Activated CD8-positive, alpha-beta memory T cell treated with anti-CD3 and anti-CD28 coated beads for 1 hour (primary cell): Measurements from ENCODE around the gene KLLN.
"Not testable (repeated sequence)": the region's sequence is repeated elsewhere in the genome, so short reads cannot be mapped to it uniquely, and the experiment has no call there.

Experiments used
- DNase-seq, 2 donors: peaks; one replicate each; pipeline ENCODE4 v3.0.0-alpha.2; 2020; ENCODE audit warnings: low read depth in 1 of 2; ENCODE audit errors: extremely low read depth in 1 of 2

Gene KLLN

DNA sequence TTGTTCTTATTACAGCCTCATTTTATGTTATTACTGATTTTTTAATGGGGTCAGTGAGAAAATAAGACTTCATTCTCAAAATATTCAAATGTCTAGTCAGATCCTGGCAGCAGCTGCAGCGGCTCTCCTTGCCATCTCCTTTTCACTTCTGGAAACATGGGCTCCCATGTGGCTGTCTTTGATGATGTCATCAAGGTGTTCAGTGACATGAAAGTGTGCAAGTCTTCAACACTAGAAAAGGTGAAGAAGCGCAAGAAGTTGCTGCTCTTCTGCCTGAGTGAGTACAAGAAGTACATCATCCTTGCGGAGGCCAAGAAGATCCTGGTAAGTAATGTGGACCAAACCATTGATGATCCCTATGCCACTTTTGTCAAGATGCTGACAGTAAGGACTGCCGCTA is 19.6 kb downstream of the KLLN start:
- no peak for DNase-seq

DNA sequence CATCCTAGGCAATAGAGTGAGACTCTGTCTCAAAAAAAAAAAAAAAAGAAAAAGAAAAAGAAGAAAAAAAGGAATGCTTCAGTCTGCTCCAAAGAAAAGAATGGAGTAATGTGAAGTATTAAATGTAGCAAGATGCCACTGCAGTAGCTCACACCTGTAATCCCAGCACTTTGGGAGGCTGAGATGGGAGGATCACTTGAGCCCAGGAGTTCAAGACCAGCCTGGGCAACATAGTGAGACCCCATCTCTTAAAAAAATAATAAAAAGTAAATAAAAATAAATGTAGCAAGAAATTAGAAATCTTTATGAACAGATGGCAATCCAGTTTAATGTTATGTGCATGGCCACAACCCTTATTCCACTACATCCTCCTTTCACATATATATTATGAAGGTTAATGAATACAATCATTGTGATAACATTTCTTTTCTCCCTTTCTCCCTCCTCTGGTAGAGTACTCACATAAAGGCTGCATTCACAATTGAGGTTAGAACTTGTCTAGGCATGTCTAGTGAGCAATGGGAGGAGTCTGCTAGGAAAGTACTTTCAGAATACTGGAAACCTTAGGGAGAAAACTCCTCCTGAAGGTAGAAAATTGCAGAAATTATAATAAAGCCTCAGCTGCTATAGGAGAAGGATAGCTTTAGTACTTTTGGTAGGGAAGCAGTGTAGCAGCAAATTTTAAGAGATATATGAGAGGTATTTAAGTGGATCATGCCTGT is 20.4 kb downstream of the KLLN start:
- no peak for DNase-seq

DNA sequence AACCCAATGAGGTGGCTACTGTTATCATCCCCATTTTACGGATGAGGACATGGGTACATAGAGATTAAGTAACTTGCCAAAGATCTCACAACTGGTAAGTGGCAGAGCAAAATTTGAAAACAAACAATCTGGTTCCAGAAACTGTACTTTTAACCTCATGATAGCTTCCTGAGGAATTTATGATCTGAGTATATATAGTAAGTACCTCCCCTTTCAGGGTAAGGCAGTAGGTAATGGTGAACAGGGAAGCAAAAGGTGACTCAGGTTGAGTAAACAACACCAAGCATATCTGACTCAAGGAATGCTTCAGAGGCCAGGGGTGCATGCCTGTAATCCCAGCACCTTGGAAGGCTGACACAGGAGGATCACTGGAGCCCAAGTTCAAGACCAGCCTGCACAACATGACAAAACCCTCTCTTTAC is 21.1 kb downstream of the KLLN start:
- DNase-seq, result no peak

- no peak for DNase-seq
Observed at GRCh38 chr10:87841186-87841585, 22.1 kb downstream of the KLLN start.

GRCh38 chr10:87838650-87839049 is 24.7 kb downstream of the KLLN start:
- no peak for DNase-seq

GRCh38 chr10:87837445-87837844 is 25.9 kb downstream of the KLLN start:
- DNase-seq, result no peak

GRCh38 chr10:87836098-87836497 is 27.2 kb downstream of the KLLN start:
- no peak for DNase-seq

DNA sequence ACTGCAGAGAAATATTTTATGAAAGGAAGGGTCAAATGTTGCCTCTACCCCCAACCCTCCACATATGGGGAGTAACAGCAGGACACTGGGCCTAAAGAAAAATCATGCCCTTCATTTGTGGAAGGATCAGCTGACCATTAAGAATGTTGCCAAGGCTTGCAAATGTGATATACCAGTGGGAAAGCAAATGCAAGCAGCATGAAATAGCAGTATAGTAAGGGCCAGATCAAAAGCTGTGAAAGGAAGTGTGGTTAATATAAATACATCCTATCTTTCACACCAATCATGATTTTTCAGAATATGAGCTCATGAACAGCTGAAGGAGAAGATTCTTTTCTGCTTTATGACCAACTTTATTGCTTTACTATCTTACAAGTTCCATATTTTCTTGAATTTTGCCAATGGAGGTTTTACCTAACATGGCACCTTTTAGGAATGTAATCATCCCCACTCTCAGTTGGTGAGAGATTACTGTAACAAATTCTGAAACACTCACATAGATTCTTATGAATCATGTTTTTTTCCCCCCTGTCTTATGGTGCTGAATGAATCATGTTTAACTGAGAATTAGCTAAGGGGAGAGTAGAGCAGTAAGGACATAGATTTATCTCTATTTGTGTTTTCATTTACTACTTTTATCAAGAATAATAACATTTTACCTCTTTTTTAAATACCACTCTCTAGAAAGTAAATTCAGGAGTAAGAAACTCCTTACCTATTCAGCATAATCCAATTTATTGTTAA is 33.2 kb downstream of the KLLN start:
- no peak for DNase-seq

DNA sequence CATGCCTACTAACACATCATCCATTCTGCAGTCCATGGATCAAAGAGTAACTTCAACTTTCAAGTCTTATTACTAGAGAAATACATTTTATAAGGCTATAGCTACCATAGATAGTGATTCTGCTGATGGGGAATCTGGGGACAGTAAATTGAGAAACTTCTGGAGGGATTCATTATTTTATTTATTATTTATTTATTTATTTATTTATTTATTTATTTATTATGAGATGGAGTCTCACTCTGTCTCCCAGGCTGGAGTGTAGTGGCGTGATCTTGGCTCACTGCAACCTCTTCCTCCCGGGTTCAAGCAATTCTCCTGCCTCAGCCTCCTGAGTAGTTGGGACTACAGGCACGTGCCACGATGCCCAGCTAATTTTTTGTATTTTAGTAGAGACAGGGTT is 34.3 kb downstream of the KLLN start:
- DNase-seq, result not testable (repeated sequence)

- no peak for DNase-seq
Observed at GRCh38 chr10:87827681-87828080, 35.7 kb downstream of the KLLN start.

GRCh38 chr10:87826653-87827052 is 36.7 kb downstream of the KLLN start:
- no peak for DNase-seq

GRCh38 chr10:87819289-87819585 is 44.1 kb downstream of the KLLN start:
- DNase-seq, result no peak

DNA sequence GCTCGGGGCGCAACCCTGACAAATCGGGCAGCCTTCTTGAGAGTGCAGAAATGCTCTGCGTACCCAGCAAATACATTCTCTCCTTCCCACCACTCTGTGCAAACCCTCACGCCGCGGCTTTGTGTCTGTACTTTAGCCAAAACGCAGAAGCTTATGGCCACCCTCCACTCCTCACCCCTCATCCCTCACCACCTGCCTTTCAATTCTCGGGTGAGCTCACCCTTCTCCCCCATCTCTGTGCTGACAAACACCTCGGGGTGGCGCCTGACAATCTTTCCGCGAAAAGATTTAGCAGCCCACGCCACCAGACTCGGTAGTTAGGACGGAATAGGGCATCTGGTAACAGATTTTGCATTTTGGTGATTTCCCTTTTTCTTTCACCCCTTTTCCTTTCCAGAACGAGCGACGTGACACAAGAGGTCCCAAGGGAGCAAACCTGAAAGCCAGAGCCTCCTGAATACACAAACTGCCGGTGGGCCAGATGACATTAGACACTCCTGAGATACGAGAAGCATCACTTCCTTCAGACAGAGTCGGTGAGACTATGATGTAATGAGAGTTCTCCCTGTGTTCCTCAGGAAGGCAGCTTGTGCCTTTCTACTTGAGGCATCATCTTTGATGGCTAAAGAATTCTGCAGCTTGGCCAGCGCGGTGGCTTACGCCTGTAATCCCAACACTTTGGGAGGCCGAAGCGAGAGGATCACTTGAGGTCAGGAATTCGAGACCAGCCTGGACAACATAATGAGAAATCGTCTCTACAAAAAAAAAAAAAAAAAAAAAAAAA is 44.6 kb downstream of the KLLN start:
- peak; percentile 32 to 40 for DNase-seq

- peak; percentile 60 to 78 for DNase-seq
Observed at GRCh38 chr10:87817609-87818504, 45.5 kb downstream of the KLLN start, which contains the start of gene ATAD1. ATAD1 (minus strand) TSS chr10:87818226; CDS start chr10:87814599, 3,627 bp downstream.

DNA sequence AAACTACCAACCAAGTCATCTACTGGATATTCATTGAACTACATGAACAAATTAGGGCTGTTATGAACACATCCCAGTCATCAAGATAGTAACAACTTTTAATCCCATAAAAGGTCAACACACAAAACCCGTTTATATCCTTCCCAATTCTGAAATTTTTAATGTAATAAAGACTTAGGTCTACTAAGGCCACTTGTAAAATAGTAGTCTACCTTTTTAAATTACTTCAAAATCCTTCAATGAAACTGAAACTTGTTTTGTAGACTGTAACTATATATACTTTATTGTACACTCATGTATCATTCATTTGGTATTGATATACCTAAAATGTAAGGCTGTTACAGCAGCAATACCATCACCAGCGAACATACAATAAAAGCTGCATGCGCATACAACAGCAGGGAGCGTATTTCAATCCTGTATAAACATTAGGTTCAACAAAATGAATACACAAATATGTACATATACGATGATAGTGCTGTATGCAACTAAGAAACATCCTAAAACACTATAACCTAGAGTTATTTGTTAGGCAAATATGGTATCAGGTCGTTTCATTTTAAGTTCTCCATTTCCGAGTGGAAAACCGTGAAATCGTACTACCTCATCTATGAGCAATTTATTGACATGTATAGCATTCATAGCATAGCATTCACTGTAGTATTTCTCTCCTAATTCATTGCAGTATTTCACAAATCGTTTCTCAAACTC is 46.3 kb downstream of the KLLN start:
- no peak for DNase-seq

GRCh38 chr10:87816163-87816897 is 47.0 kb downstream of the KLLN start:
- no peak for DNase-seq
